SJSA1 (cell line): ENCODE data around the gene SESN1. TPM values are rescaled to one million over a fixed set of nuclear protein-coding genes. Genes with fewer than 3 reads are reported as not detected.

Source experiments
- DNase-seq, 2 experiments: peaks; one replicate each; pipeline ENCODE4 v3.0.0-alpha.2; 2015 to 2020; ENCODE audit warnings: low spot score in 2 of 2, low read depth in 1 of 2
- H3K27ac ChIP-seq: fragments of 250-450 bp; sonication (Bioruptor Pico); 2 replicates; pipeline ENCODE4 v1.5.1; 2020; ENCODE audit warnings: mild to moderate bottlenecking, moderate library complexity
- H3K27me3 ChIP-seq: fragments of 250-450 bp; sonication (Bioruptor Pico); replicated peaks from 2 replicates; pipeline ENCODE4 v1.5.1; 2020; ENCODE audit warnings: mild to moderate bottlenecking, moderate library complexity
- H3K36me3 ChIP-seq: fragments of 250-450 bp; sonication (Bioruptor Pico); 2 replicates; pipeline ENCODE4 v1.5.1; 2020; ENCODE audit warnings: mild to moderate bottlenecking
- H3K4me1 ChIP-seq: fragments of 250-450 bp; sonication (Bioruptor Pico); replicated peaks from 2 replicates; pipeline ENCODE4 v1.6.1; 2021; ENCODE audit warnings: mild to moderate bottlenecking
- H3K4me3 ChIP-seq: fragments of 250-450 bp; sonication (Bioruptor Pico); 2 replicates; pipeline ENCODE4 v1.5.1; 2020; ENCODE audit warnings: mild to moderate bottlenecking
- H3K9me3 ChIP-seq: fragments of 250-450 bp; sonication (Bioruptor Pico); replicated peaks from 2 replicates; pipeline ENCODE4 v1.5.1; 2020; ENCODE audit warnings: mild to moderate bottlenecking
- total RNA-seq: library from RNA; depleted of rRNA; stranded (reverse); fragments of >200 nt; shearing (Covaris generic); gene quantifications from 2 replicates; pipeline ENCODE4 v1.2.3, GENCODE V29; 2014; rRNA removed

Gene SESN1
- total RNA-seq, 1 experiment from 2014 or later, result 15.8 TPM

DNA sequence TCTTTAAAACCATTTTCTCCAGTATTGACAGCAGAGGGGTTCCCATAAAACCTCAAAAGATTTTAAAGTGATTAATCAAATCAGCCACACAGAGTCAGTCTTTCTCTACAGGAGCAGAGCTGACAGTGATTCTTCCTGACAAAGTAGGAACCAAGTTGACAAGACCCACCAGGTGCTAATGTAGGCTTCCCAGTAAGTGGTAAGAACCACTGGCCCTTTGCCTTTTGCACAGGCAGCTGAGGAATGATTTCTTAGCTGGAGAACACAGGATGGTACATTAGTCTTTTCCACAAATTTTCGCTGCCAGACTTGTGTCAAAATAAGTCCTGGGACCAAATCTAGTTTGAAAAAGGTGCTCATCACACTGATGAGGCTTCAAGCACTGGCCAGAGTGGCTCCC lies 150.6 kb downstream of the SESN1 start:
- Histone ChIP-seq H3K27me3 (no peaks in the 10 kb centered on the region), H3K9me3 (no peaks in the 10 kb centered on the region), H3K27ac (no peak overlapping the region), H3K36me3 (no peaks in the 10 kb centered on the region), H3K4me3 (no peak overlapping the region), H3K4me1 (peaks cover 5% of the 10 kb centered on the region)
- no peak for DNase-seq

DNA sequence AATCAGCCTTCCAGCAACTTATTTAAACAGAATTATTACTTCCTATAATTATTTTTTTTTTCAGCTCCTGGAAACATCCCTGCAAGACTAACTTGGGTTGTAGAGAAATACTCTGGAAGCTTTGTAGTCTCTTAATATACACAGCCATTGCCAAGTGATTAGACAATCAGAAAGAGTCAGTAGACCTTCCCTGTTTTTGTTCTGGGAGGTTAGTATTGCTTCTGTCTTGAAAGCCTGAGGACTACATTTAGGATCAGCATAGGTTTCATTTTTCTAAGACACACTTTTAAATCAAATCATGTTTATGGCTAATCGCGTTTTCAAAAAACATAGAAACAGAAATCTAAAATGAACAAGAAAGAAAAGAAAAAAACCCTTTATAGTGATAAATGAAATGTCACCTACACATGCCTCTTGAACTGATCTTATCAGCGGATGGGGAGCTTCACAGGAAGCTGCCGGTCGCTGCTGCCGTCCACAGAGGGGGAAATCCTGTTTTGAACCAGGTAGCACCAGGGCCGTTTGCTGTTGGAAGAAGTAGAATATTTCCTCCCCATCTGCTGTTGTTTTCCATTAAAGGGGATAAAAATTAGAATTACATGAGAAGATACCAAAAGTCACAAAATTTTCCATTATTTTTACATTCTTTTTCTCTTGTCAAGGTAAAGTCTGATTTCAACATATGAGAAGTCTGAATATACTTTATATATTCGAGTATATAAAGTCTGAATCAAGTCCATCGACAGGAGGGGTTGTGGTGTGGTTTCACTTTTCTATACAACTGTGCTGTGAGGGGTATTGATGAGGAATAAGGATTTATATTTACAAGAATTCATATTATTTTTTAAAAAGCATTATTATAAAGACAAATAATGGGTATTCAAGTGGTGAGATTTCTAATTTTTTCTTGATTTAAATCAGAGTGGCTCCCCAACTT lies 151.8 kb downstream of the SESN1 start:
- Histone ChIP-seq H3K27ac (no peak overlapping the region), H3K27me3 (no peaks in the 10 kb centered on the region), H3K36me3 (no peaks in the 10 kb centered on the region), H3K4me1 (peaks cover 5% of the 10 kb centered on the region), H3K9me3 (no peaks in the 10 kb centered on the region), H3K4me3 (no peak overlapping the region)
- DNase-seq, result no peak

DNA sequence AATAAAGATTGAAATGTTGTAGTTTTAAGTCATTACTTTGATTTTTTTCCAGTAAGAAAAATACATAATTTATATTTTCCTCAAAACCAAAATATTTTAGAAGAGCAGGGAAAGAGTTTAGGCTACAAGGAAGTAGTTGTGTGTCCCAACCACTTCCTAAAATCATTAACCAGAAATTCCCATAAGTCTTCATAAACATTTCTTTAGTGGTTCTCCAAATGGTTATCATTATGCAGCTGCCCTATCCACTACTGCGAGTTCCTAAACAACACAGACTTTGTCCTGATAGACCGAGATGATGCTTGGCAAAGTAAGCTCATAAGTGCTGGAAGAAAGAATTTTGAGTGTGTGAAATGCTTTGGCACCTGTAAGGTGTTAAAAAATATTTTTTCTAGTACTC lies 152.8 kb downstream of the SESN1 start:
- no peaks in the 10 kb centered on the region for H3K27me3 ChIP-seq
- peaks cover 5% of the 10 kb centered on the region for H3K4me1 ChIP-seq
- no peak overlapping the region for H3K27ac ChIP-seq
- no peak overlapping the region for H3K4me3 ChIP-seq
- no peak for DNase-seq
- H3K9me3 ChIP-seq, result no peaks in the 10 kb centered on the region
- no peaks in the 10 kb centered on the region for H3K36me3 ChIP-seq

DNA sequence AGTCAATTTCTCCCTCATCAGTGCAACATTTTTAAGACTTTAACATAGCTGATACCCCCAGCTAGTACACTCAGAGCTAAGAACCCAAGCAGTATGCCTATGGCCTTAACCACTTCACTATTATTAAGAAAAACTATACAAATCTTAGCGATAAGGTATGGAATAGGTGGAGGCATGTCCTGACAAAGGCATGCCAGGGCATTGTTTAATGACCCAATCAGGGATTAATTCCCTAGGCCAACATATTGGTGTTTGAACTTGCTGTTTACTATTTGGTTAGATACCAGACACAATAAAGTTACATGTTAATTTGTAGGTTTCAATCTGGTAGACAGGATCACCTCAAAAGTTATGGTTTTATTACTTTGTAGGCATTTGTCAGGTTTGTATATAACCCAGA lies 153.4 kb downstream of the SESN1 start:
- Histone ChIP-seq H3K27me3 (no peaks in the 10 kb centered on the region), H3K27ac (no peak overlapping the region), H3K4me3 (no peak overlapping the region), H3K9me3 (no peaks in the 10 kb centered on the region), H3K36me3 (no peaks in the 10 kb centered on the region), H3K4me1 (no peaks in the 10 kb centered on the region; the same call in 1 of the 2 replicates)
- DNase-seq, result no peak

DNA sequence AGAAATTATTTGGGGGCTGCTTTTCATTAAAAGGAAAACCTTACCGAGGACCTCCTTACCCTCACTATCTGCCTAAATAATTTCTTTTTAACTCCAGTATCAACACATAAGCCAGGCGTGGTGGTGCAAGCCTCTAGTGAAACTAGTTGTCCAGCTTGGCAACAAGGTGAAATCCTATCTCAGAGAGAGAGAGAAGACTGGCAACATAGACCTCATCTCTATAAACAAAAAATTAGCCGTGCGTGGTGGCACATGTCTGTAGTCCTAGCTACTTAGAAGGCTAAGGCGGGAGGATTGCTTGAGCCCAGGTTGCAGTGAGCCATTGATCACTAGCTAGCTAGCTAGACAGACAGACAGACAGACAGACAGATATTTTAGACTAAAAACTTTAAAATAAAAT lies 153.9 kb downstream of the SESN1 start:
- no peak for DNase-seq
- no peaks in the 10 kb centered on the region for H3K27me3 ChIP-seq
- no peak overlapping the region for H3K4me3 ChIP-seq

DNA sequence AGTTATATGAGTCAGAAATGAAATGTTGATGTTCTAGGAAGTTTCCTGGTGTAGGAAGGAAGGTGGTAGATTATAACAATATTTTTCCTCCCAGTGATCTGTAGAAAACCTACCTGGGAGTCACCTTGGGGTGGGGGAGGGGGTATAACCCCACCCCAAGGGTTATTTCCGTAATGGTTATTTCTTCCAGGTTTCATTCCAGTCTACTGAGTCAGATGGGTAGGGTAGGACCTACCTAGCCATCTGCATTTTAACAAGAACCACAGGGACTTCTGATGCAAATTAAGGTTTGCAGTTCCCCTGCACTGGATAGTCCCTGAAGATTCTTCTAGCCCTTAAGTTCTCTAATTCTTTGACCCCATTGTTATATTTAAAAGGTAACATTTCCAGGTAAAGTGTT lies 157.5 kb downstream of the SESN1 start:
- no peak overlapping the region for H3K4me3 ChIP-seq
- no peaks in the 10 kb centered on the region for H3K36me3 ChIP-seq
- H3K27me3 ChIP-seq, result no peaks in the 10 kb centered on the region
- H3K4me1 ChIP-seq, result no peaks in the 10 kb centered on the region
- DNase-seq, result no peak
- no peaks in the 10 kb centered on the region for H3K9me3 ChIP-seq
- H3K27ac ChIP-seq, result no peak overlapping the region

More for the DNA sequence above, 153.9 kb downstream of the SESN1 start:
- H3K4me1 ChIP-seq, result no peaks in the 10 kb centered on the region
- H3K9me3 ChIP-seq, result no peaks in the 10 kb centered on the region
- H3K27ac ChIP-seq, result no peak overlapping the region
- H3K36me3 ChIP-seq, result no peaks in the 10 kb centered on the region

Other genes starting within 250 kb of the SESN1 start
- 0.71 and 1.9 TPM in 2 replicates for gene ARMC2, start 246.4 kb downstream of the SESN1 start, total RNA-seq
- 45.1 and 45.2 TPM in 2 replicates for gene CEP57L1, start 661 bp upstream of the SESN1 start, total RNA-seq